Activated CD8-positive, alpha-beta memory T cell treated with anti-CD3 and anti-CD28 coated beads, Interleukin-2, amount 50 U/mL, for 24 hours (primary cell): ENCODE measurements around the gene VTCN1.

Experiments
- DNase-seq: peaks from one replicate; pipeline ENCODE4 v3.0.0-alpha.2; 2020; ENCODE audit errors: extremely low read depth

VTCN1 gene

DNA sequence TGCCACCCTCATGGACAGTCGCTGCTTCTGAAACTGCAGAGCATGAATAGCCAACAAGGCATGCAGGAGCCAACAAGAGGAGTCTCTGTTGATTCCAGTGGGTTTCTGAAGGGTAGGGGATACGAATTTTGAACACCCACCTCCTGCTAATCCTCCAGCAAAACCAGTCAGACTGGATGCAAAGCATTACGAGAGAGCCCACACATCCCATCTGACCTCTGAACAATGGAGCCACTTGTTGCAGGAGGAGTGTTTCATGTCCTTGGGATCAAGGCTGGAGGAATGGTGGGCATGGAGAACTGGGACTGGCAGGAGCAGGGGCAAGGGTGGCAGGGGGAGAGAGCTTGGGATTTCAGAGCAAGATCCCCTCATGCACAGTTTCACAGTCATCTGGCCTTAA, 1.6 kb downstream of the VTCN1 start:
- DNase-seq, result no peak

DNA sequence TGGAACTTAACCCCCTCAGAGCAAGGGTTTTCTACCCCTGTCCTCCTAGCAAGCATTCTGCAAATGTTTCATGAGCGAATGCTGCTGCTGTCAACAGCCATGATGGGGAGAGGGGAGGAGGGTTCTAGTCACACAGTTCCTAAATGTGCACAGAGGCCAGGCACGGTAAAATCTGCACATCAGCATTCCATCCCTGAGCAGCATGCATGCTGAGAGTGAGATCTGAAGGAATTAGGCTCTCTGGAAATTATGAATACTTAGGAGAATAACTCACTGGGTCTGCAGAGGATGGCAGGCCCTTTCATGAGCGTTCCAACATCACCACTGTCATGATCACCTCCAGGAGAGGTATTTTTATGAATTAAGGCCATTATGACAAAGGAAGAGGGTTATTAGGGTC, 2.1 kb downstream of the VTCN1 start:
- no peak for DNase-seq

DNA sequence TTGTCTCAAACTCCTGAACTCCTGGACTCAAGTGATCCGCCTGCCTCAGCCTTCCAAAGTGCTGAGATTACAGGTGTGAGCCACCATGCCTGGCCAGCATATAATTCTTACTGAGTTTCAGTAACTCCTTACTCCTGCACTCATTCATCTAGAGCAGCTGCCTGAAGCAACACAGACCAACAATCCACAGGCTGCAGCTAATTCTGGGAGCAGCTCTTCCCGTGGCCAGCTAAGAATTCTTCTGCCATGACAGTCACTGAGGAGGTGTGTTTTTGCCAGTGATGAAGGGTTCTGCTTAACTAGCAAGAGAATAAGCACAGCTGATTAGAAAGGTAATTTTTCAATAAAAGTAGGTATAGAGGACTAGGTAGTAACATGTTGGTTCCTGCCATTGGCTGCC, 5.4 kb downstream of the VTCN1 start:
- DNase-seq, result no peak

GRCh38 chr1:117201808-117202207, 8.9 kb downstream of the VTCN1 start:
- DNase-seq, result no peak

DNA sequence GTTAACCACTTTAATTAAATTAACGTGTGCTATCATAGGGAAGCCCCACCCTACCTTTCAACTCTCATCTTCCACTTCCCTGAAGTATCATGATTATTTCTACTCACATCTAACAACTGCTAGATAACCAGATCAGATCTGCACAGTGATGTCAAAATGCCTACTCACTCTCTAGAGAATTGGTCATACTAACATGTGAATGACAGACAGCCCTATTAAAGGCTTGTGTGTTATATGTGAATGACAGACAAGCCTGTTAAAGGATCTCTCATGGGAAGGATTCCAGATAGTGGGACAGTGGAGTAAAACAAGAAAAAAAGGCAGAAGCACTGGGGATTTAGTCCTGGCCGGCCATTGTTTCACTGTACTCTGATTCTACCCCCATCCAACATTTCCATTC, 12.6 kb downstream of the VTCN1 start:
- DNase-seq, result no peak

GRCh38 chr1:117189726-117190125, 21.0 kb downstream of the VTCN1 start:
- no peak for DNase-seq

DNA sequence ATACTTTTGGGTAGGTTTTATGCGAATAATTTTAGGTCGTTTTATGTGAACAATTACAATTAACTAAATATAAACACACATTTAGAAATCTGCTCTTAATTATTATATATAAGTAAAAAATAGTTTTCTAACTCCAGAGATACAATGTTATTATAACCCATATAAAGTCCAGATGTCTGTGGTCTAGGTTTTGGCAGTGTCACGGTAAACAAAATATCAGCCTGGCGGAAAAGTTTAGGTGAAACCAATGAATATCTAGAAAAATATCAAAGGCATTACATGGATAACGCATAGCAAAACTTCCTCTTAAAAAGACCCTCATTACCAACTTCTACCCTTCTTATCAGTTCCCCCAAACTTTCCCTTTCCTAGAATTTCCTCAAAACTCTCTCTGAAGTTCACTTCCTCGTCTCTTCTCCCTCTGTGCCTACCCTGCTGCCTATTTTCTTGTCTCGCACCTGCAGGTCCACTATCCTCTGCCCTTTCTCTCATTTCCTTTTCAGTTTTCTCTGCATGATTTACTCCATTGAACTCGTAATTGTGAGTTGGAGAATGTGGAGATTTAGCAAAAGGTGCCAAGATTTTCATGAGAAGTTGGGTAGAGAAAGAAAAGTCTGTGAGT, 21.8 kb downstream of the VTCN1 start:
- no peak for DNase-seq

- no peak for DNase-seq
Observed at GRCh38 chr1:117188170-117188815, 22.4 kb downstream of the VTCN1 start.

- DNase-seq, result no peak
Observed at GRCh38 chr1:117183112-117183511, 27.6 kb downstream of the VTCN1 start.

- DNase-seq, result no peak
Observed at GRCh38 chr1:117182319-117182718, 28.4 kb downstream of the VTCN1 start.

DNA sequence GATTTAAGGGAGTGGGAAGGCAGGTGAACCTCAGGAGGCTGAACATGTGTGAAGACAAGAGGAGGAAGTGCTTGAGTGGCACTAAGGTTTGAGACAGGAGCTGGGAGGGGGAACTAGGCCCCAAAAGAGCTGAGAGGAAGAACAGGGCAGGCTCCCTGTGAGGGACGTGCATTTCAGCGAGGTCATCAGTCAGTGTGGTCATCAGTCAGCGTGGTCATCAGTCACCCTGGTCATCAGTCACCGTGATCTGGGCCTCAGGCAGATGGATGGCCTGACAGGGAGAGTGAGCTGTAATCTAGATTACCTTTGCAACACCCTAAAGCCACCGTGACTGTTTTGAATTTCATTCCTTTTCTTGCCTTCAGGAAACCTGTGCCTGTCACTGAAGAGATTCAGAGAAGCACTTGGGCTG, 29.1 kb downstream of the VTCN1 start:
- DNase-seq, result no peak

GRCh38 chr1:117180147-117180967, 30.4 kb downstream of the VTCN1 start:
- no peak for DNase-seq

GRCh38 chr1:117179471-117179870, 31.3 kb downstream of the VTCN1 start:
- no peak for DNase-seq

GRCh38 chr1:117178756-117179155, 32.0 kb downstream of the VTCN1 start:
- DNase-seq, result no peak

DNA sequence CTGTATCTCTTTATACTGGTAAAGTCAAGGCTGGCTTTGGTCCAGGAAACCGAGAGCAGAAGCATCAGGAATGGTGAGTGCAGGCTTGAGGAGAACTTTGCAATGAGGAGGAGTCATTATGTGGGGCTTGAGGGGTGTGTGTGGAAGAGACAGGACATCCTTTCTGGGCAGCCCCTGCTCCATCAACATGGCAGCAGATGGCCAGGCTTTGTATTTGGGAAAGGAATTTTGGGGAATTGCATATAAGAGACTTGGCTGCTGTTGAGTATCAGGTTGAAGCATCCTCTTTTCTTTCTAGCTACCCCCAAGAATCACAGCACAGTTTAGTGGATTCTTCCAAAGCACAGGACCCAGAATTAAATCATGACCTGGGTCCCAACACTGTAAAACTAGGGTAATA, 33.4 kb downstream of the VTCN1 start:
- DNase-seq, result no peak

- DNase-seq, result no peak
Observed at GRCh38 chr1:117176579-117176978, 34.1 kb downstream of the VTCN1 start.

DNA sequence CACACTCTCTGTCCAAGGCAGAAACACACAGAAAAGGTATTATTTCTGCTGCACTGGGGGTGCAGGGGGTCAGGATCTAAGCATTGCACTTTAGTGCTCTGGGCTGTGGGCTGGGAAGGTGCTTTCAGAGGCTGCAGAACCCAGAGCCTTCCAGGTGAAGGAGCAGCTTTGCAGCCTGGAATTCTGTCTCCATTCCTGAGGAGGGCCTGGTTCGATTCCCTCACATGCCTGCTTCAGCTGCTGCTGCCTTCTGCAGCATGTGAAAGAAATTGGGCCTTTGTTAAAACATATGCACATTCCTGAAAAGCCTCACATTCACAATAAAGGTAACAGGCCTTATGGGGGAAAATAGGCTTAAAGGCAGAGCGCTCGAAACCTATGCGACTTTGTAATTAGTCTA, 35.9 kb downstream of the VTCN1 start:
- no peak for DNase-seq

DNA sequence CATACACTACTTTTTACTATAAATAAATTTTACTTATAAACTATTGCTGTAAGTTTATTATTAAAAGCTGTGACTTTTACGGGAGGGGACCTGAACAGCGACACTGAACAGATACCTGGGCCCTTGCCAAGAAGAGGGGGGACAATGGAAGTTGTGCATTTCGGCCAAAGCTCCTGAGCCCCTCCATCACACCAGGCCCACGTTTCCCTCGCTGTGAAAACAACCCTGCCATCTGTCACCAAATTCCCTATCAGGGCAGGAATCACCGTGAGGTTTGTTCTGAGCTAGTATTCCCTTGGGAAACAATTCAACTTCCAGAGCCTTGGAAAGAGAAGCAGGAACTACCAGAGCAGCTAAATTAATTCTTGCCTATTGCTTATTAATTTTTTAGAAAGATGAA, 37.0 kb downstream of the VTCN1 start:
- DNase-seq, result no peak

DNA sequence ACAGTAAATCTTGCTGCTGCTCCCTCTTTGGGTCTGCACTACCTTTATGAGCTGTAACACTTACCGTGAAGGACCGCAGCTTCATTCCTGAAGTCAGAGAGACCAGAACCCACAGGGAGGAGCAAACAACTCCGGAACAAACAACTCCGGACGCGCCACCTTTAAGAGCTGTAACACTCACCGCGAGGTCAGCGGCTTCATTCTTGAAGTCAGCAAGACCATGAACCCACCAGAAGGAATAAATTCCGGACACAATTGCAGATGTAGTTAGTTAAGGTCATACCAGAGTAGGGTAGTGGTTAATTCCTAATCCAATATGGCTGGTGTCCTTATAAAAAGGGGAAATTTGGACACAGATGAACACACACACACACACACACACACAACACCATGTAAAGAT, 37.7 kb downstream of the VTCN1 start:
- DNase-seq, result no peak

- no peak for DNase-seq
Observed at GRCh38 chr1:117171900-117172511, 38.7 kb downstream of the VTCN1 start.

DNA sequence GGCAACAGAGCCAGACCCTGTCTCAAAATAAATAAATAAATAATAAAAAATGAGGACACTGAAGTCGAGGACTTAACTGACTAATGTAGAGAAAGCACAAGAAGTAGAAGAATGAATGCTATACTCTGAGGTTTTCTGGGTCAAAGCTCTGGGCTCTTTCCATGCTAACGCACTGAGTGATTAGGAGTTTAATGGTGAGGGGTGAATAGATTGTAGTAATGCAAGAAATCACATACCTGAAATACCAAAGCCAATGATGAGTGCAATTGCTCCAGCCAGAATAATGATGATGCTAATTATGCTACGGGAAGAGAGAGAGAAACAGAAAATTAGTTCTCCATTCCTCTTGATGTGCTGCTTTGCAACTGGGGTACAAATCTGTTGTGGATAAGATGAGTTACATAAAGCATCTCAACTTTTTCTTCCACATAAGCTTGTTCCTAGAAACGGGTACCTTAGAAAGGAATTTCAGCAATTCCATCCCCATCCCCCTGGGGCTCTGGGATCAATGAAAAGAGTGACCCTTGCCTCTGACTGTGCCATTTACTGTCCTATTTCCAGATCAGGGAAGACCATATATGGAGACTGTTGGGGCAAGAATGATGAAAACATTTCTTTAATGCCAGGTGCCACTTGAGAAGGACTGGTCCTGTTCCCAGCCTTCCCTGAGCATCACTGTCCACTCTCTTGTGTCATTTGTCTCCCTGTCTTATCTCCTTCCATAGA, 40.7 kb downstream of the VTCN1 start:
- DNase-seq, result no peak

- no peak for DNase-seq
Observed at GRCh38 chr1:117167402-117167801, 43.3 kb downstream of the VTCN1 start.
